Endothelial cell of umbilical vein (primary cell): ENCODE data around the gene NINL. TPM values are rescaled to one million over a fixed set of nuclear protein-coding genes. Genes with fewer than 3 reads are reported as not detected.

Experiments
- BruUV-seq: library from RNA; stranded (reverse); fragments of 400-500 nt; replicated peaks from 2 replicates; lab custom pipeline; 2021; lab: Mats Ljungman, UMichigan
- CTCF ChIA-PET: fragments of 300-600, 350-600 bp; sonication (Branson Sonifier 250); formaldehyde crosslinking; loops from one replicate; lab custom pipeline; 2021; ENCODE audit warnings: antibody characterized with exemption, inconsistent platforms; lab: Charles Lee
- POLR2A ChIA-PET: fragments of 300-600, 350-600 bp; sonication (Branson Sonifier 250); formaldehyde crosslinking; loops from one replicate; lab custom pipeline; 2021; ENCODE audit warnings: antibody characterized with exemption, inconsistent platforms; lab: Charles Lee
- DNase-seq: peaks from one replicate; pipeline ENCODE4 v3.0.0-alpha.2; 2011; ENCODE audit warnings: low read depth, low spot score
- FAIRE-seq: peaks from 2 replicates; lab custom pipeline; 2011; peaks lifted over from hg19 to GRCh38; lab: Jason Lieb, UNC
- H2AFZ ChIP-seq: 2 replicates; pipeline ENCODE4 v1.6.0; 2012; ENCODE audit warnings: low read depth, low read length, control low read depth, inconsistent platforms
- H3K27ac ChIP-seq: 2 replicates; pipeline ENCODE4 v1.5.1; 2011; ENCODE audit warnings: low read depth, mild to moderate bottlenecking, control low read depth, low read length, moderate library complexity; ENCODE audit not compliant: insufficient read depth
- H3K27me3 ChIP-seq, 2 experiments: 2 replicates each; pipeline versions ENCODE4 v1.6.0 to v1.6.1; 2011; ENCODE audit warnings: low read length in 2 of 2, mixed read lengths in 1 of 2; ENCODE audit not compliant: control insufficient read depth in 2 of 2, insufficient read depth in 2 of 2
- H3K36me3 ChIP-seq, 2 experiments: 2 replicates in 1 of 2; 3 replicates in 1 of 2; pipeline ENCODE4 v1.5.1; 2011; ENCODE audit warnings: low read length in 2 of 2, mild to moderate bottlenecking in 1 of 2, moderate library complexity in 1 of 2; ENCODE audit not compliant: control insufficient read depth in 2 of 2, insufficient read depth in 2 of 2; ENCODE audit errors: extremely low read depth in 1 of 2
- H3K4me1 ChIP-seq: 3 replicates; pipeline ENCODE4 v1.5.1; 2011; ENCODE audit warnings: mild to moderate bottlenecking, low read length; ENCODE audit not compliant: control insufficient read depth, insufficient read depth; ENCODE audit errors: extremely low read depth
- H3K4me2 ChIP-seq: 2 replicates; pipeline ENCODE4 v1.6.1; 2011; ENCODE audit warnings: low read length, control low read depth, mixed read lengths; ENCODE audit not compliant: insufficient read depth
- H3K4me3 ChIP-seq, 3 experiments: fragments of 200-600 bp in 1 of 3; sonication (generic), shearing (Covaris generic) in 1 of 3; replicated peaks in 1 of 3; 2 replicates each; pipeline ENCODE4 v1.5.1; 2011 to 2016; ENCODE audit warnings: control low read depth in 3 of 3, low read length in 3 of 3, mild to moderate bottlenecking in 2 of 3, inconsistent platforms in 1 of 3, low read depth in 1 of 3, moderate library complexity in 1 of 3; ENCODE audit not compliant: insufficient read depth in 1 of 3
- H3K79me2 ChIP-seq: 2 replicates; pipeline ENCODE4 v1.6.0; 2012; ENCODE audit warnings: low read length, inconsistent platforms; ENCODE audit not compliant: control insufficient read depth, insufficient read depth
- H3K9ac ChIP-seq: replicated peaks from 2 replicates; pipeline ENCODE3; 2011; ENCODE audit warnings: low read length, control low read depth; ENCODE audit not compliant: insufficient read depth; ENCODE audit errors: extremely low read depth
- H3K9me1 ChIP-seq: replicated peaks from 3 replicates; pipeline ENCODE4 v1.6.0; 2011; ENCODE audit warnings: mild to moderate bottlenecking, low read length; ENCODE audit not compliant: control insufficient read depth, insufficient read depth; ENCODE audit errors: extremely low read depth
- H3K9me3 ChIP-seq: replicated peaks from 2 replicates; pipeline ENCODE4 v1.5.1; 2012; ENCODE audit warnings: low read length, inconsistent platforms; ENCODE audit not compliant: control insufficient read depth, insufficient read depth
- H4K20me1 ChIP-seq: replicated peaks from 2 replicates; pipeline ENCODE3; 2011; ENCODE audit warnings: mild to moderate bottlenecking, low read length; ENCODE audit not compliant: control insufficient read depth, insufficient read depth; ENCODE audit errors: extremely low read depth
- CTCF ChIP-seq, 2 donors: IDR thresholded peaks; 1 replicate in 1 of 2; 2 replicates in 1 of 2; pipeline ENCODE4 v1.5.1; 2011; ENCODE audit warnings: low read length in 2 of 2, mild to moderate bottlenecking in 2 of 2, moderate library complexity in 2 of 2, control low read depth in 1 of 2, inconsistent platforms in 1 of 2, low read depth in 1 of 2; ENCODE audit not compliant: insufficient read depth in 1 of 2; ENCODE audit errors: extremely low read depth in 1 of 2
- EZH2 ChIP-seq: IDR thresholded peaks from 2 replicates; pipeline ENCODE4 v1.6.1; 2012; ENCODE audit warnings: borderline replicate concordance, low read depth, mild to moderate bottlenecking, moderate library complexity, low read length, inconsistent platforms; ENCODE audit not compliant: severe bottlenecking
- FOS ChIP-seq: IDR thresholded peaks from 2 replicates; pipeline ENCODE4 v1.6.1; 2011; ENCODE audit warnings: mild to moderate bottlenecking, low read length, moderate library complexity, borderline replicate concordance; ENCODE audit not compliant: insufficient read depth
- GATA2 ChIP-seq: IDR thresholded peaks from 2 replicates; pipeline ENCODE4 v1.7.0; 2011; ENCODE audit warnings: low read depth, mild to moderate bottlenecking, moderate library complexity, mixed read lengths, low read length; ENCODE audit not compliant: insufficient read length, insufficient read depth
- JUN ChIP-seq: IDR thresholded peaks from 2 replicates; pipeline ENCODE4 v1.6.1; 2011; ENCODE audit warnings: borderline replicate concordance, low read depth; ENCODE audit not compliant: insufficient read length, insufficient read depth
- MAX ChIP-seq: IDR thresholded peaks from 2 replicates; pipeline ENCODE4 v1.6.1; 2011; ENCODE audit not compliant: insufficient read depth, insufficient read length
- MYC ChIP-seq: IDR thresholded peaks from one replicate; pipeline ENCODE4 v1.6.1; 2011; ENCODE audit warnings: mild to moderate bottlenecking, low read depth, low read length
- POLR2A ChIP-seq: IDR thresholded peaks from 2 replicates; pipeline ENCODE4 v1.6.1; 2012; ENCODE audit warnings: low read depth, mild to moderate bottlenecking, control low read depth, low read length
- POLR2AphosphoS5 ChIP-seq: IDR thresholded peaks from 2 replicates; pipeline ENCODE4 v1.6.1; 2012; ENCODE audit warnings: low read depth, mild to moderate bottlenecking, control low read depth, low read length, moderate library complexity; ENCODE audit not compliant: insufficient read depth
- dilution Hi-C: fragments of 300-500 bp; cut with MboI; formaldehyde crosslinking; loops from one replicate; pipeline ENCODE4 v1.15.0; 2019; ENCODE audit warnings: low sequenced_read_pairs; ENCODE audit not compliant: extremely low pct_ligation_motif_present
- intact Hi-C: fragments of 100-400 bp; cut with micrococcal nuclease; formaldehyde crosslinking; loops from one replicate; pipeline ENCODE4 v1.10.0; 2022
- polyA plus RNA-seq, 4 experiments: library from polyadenylated mRNA; depleted of rRNA in 3 of 4; stranded (reverse) in 3 of 4; unstranded in 1 of 4; fragments of >200 nt; gene quantifications; 2 replicates each; pipeline versions ENCODE4 v1.2.1 to v1.2.3, GENCODE V29; 2011 to 2012; ENCODE audit warnings: missing spikeins in 1 of 4
- total RNA-seq: library from RNA; stranded (reverse); gene quantifications from 2 replicates; pipeline ENCODE4 v1.2.3, GENCODE V29; 2021

Gene NINL
- total and polyA plus RNA-seq, 2 donors (not counting 3 experiments of a cell fraction or from before 2014, with no cell fraction given): 13.2 to 25.5 TPM

GRCh38 chr20:25408890-25409289 is 176.4 kb downstream of the NINL start:
- no peaks in the 10 kb centered on the region for H3K36me3 ChIP-seq
- H3K4me2 ChIP-seq: peak overlapping the region; percentile 87
- POLR2A ChIA-PET: no interaction called here
- peaks cover 39% of the 10 kb centered on the region for H3K79me2 ChIP-seq
- intact Hi-C loops: no loop called here
- no peaks in the 10 kb centered on the region for H3K27me3 ChIP-seq
- no peak overlapping the region for H2AFZ ChIP-seq
- TF ChIP-seq JUN (no peak), POLR2AphosphoS5 (no peak), CTCF (IDR thresholded peaks at IDR 0.05; ENCODE audit: extremely low read depth in 1 of 2, insufficient read depth in 1 of 2, low read depth in 1 of 2, low read length in 2 of 2) (no peak), GATA2 (no peak), MAX (no peak), EZH2 (no peak), FOS (no peak), POLR2A (no peak), MYC (no peak)
- BruUV-seq: no TSS peak
- H3K4me1 ChIP-seq: peaks cover 9% of the 10 kb centered on the region
- FAIRE-seq (no peak), DNase-seq (no peak)
- H3K9me1 ChIP-seq: no peaks in the 10 kb centered on the region
- no peak overlapping the region for H3K27ac ChIP-seq
- dilution Hi-C loops: no loop called here
- peak overlapping the region; percentile 93 for H3K9ac ChIP-seq
- H3K4me3 ChIP-seq: peak overlapping the region in 1 of 3 experiments; percentile 96
- H3K9me3 ChIP-seq: no peaks in the 10 kb centered on the region
- no peaks in the 10 kb centered on the region for H4K20me1 ChIP-seq
- CTCF ChIA-PET: interaction anchor here (1.3 to 2.0 kb wide), 3 partner anchors 10 to 161 kb away, joined by 4 to 5 read pairs (median 4); partner anchors contain the start of gene PYGB
